CD14-positive monocyte (primary cell): ENCODE measurements around the gene THBS1. TPM values are rescaled to one million over a fixed set of nuclear protein-coding genes. Genes with fewer than 3 reads are reported as not detected.

Experiments
- DNase-seq, 3 donors: peaks; one replicate each; pipeline ENCODE4 v3.0.0-alpha.2; 2011 to 2022
- H2AFZ ChIP-seq: 2 replicates; pipeline ENCODE4 v1.6.0; 2012; ENCODE audit warnings: mild to moderate bottlenecking, low read depth, low read length, inconsistent platforms; ENCODE audit not compliant: insufficient read depth, poor library complexity, severe bottlenecking
- H3K27ac ChIP-seq, 2 donors: 1 replicate in 1 of 2; 2 replicates in 1 of 2; pipeline ENCODE4 v1.5.1; 2012 to 2013; ENCODE audit warnings: low read length in 2 of 2, control low read depth in 1 of 2, inconsistent platforms in 1 of 2, low read depth in 1 of 2, mild to moderate bottlenecking in 1 of 2
- H3K27me3 ChIP-seq, 2 donors: one replicate each; pipeline versions ENCODE4 v1.6.0 to v1.6.1; 2011 to 2013; ENCODE audit warnings: low read length in 2 of 2; ENCODE audit not compliant: control insufficient read depth in 2 of 2, insufficient read depth in 2 of 2
- H3K36me3 ChIP-seq, 2 donors: replicated peaks in 1 of 2; 1 replicate in 1 of 2; 2 replicates in 1 of 2; pipeline versions ENCODE4 v1.5.1 to v1.6.1; 2012 to 2013; ENCODE audit warnings: low read length in 2 of 2, control low read depth in 1 of 2, inconsistent platforms in 1 of 2, mild to moderate bottlenecking in 1 of 2; ENCODE audit not compliant: insufficient read depth in 2 of 2, control insufficient read depth in 1 of 2
- H3K4me1 ChIP-seq, 2 donors: 1 replicate in 1 of 2; 2 replicates in 1 of 2; pipeline versions ENCODE4 v1.5.1 to v1.6.1; 2012 to 2013; ENCODE audit warnings: low read length in 2 of 2, control low read depth in 1 of 2, inconsistent platforms in 1 of 2, mild to moderate bottlenecking in 1 of 2, moderate library complexity in 1 of 2; ENCODE audit not compliant: insufficient read depth in 2 of 2, control insufficient read depth in 1 of 2
- H3K4me2 ChIP-seq: replicated peaks from 2 replicates; pipeline ENCODE3; 2012; ENCODE audit warnings: low read length, moderate library complexity, mild to moderate bottlenecking; ENCODE audit not compliant: poor library complexity, severe bottlenecking; ENCODE audit errors: extremely low read depth
- H3K4me3 ChIP-seq, 3 experiments: fragments of 200-600 bp in 1 of 3; sonication (generic) in 1 of 3; replicated peaks in 1 of 3; 1 replicate in 2 of 3; 2 replicates in 1 of 3; pipeline ENCODE4 v1.5.1; 2011 to 2013; ENCODE audit warnings: low read length in 3 of 3, mild to moderate bottlenecking in 3 of 3, control low read depth in 2 of 3, low read depth in 2 of 3, inconsistent platforms in 1 of 3, moderate library complexity in 1 of 3
- H3K79me2 ChIP-seq: 2 replicates; pipeline ENCODE4 v1.6.0; 2012; ENCODE audit warnings: mild to moderate bottlenecking, control low read depth, inconsistent platforms, low read length, moderate library complexity; ENCODE audit not compliant: insufficient read depth
- H3K9ac ChIP-seq: 2 replicates; pipeline ENCODE4 v1.6.0; 2017; ENCODE audit warnings: low read length, mild to moderate bottlenecking; ENCODE audit not compliant: insufficient read depth, poor library complexity, severe bottlenecking
- H3K9me3 ChIP-seq, 2 donors: replicated peaks in 1 of 2; 1 replicate in 1 of 2; 2 replicates in 1 of 2; pipeline versions ENCODE4 v1.5.1 to v1.6.1; 2012 to 2013; ENCODE audit warnings: low read length in 2 of 2, control low read depth in 1 of 2; ENCODE audit not compliant: control insufficient read depth in 1 of 2, insufficient read depth in 1 of 2
- H4K20me1 ChIP-seq: 2 replicates; pipeline ENCODE4 v1.6.0; 2012; ENCODE audit warnings: mild to moderate bottlenecking, low read length, control low read depth, moderate library complexity; ENCODE audit not compliant: insufficient read depth
- H3K27ac Mint-ChIP-seq, 7 donors: one replicate each; pipeline ENCODE4 v1.8.0; 2020; ENCODE audit warnings: mild to moderate bottlenecking in 7 of 7, mixed read lengths in 7 of 7, moderate library complexity in 6 of 7, inconsistent platforms in 2 of 7
- H3K27me3 Mint-ChIP-seq, 3 donors: one replicate each; pipeline ENCODE4 v1.8.0; 2021 to 2022; ENCODE audit warnings: low read depth in 3 of 3, mild to moderate bottlenecking in 3 of 3, mixed read lengths in 3 of 3, moderate library complexity in 3 of 3, inconsistent platforms in 1 of 3
- H3K36me3 Mint-ChIP-seq, 2 donors: one replicate each; pipeline ENCODE4 v1.8.0; 2020; ENCODE audit warnings: mixed read lengths in 2 of 2, inconsistent platforms in 1 of 2, mild to moderate bottlenecking in 1 of 2
- H3K4me1 Mint-ChIP-seq: one replicate; pipeline ENCODE4 v1.8.0; 2020; ENCODE audit warnings: mild to moderate bottlenecking, mixed read lengths
- H3K4me3 Mint-ChIP-seq, 2 donors: one replicate each; pipeline ENCODE4 v1.8.0; 2020; ENCODE audit warnings: mild to moderate bottlenecking in 2 of 2, mixed read lengths in 2 of 2, moderate library complexity in 1 of 2
- H3K9me3 Mint-ChIP-seq, 7 donors: one replicate each; pipeline ENCODE4 v1.8.0; 2020 to 2022; ENCODE audit warnings: mixed read lengths in 7 of 7, mild to moderate bottlenecking in 6 of 7, moderate library complexity in 6 of 7, inconsistent platforms in 2 of 7
- CTCF ChIP-seq: fragments of 200-600 bp; IDR thresholded peaks from one replicate; pipeline ENCODE4 v1.8.0; 2022; ENCODE audit warnings: antibody characterized with exemption, mild to moderate bottlenecking
- WGBS: methylation state at CpG from one replicate; pipeline ENCODE4 v1.1.5; 2013; ENCODE audit warnings: missing lambda C conversion rate; ENCODE audit not compliant: insufficient coverage; 5-methylcytosine and 5-hydroxymethylcytosine counted together
- intact Hi-C, 2 donors: fragments of 100-400 bp; cut with micrococcal nuclease; formaldehyde crosslinking; loops; one replicate each; pipeline versions ENCODE4 v1.15.0 to v1.15.1; 2023
- polyA plus RNA-seq, 3 donors: library from polyadenylated mRNA; depleted of rRNA in 1 of 3; unstranded in 2 of 3; stranded (reverse) in 1 of 3; fragments of 300-500 nt in 2 of 3; fragments of >200 nt in 1 of 3; fragmentation: Illumina TruSeq in 2 of 3; gene quantifications; 1 replicate in 2 of 3; 2 replicates in 1 of 3; pipeline ENCODE4 v1.2.3, GENCODE V29; 2012 to 2021

THBS1 gene
- polyA plus RNA-seq, 3 donors, result 0.52 to 151 (median 55.4) TPM

GRCh38 chr15:39597336-39597735 is 16.5 kb downstream of the THBS1 start:
- Mint-ChIP-seq H3K4me1 (no peaks in the 10 kb centered on the region), H3K27me3 (peaks cover 1 to 2% (median 1%) of the 10 kb centered on the region in 3 donors), H3K36me3 (peaks cover 41 to 48% of the 10 kb centered on the region in 2 donors), H3K27ac (no peak overlapping the region), H3K9me3 (no peaks in the 10 kb centered on the region), H3K4me3 (no peak overlapping the region)
- Histone ChIP-seq H3K4me1 (no peaks in the 10 kb centered on the region), H4K20me1 (peaks cover 4% of the 10 kb centered on the region), H3K4me2 (no peak overlapping the region), H3K9ac (no peak overlapping the region), H3K4me3 (no peak overlapping the region), H3K36me3 (peaks cover 18 to 40% of the 10 kb centered on the region in 2 donors), H2AFZ (no peak overlapping the region), H3K27me3 (no peaks in the 10 kb centered on the region), H3K9me3 (no peaks in the 10 kb centered on the region), H3K79me2 (no peaks in the 10 kb centered on the region), H3K27ac (no peak overlapping the region)
- no peak for TF ChIP-seq CTCF
- no peak for DNase-seq
- intact Hi-C loops, result no loop called here
- WGBS, result no CpG with 5 or more reads among the region's 2 CpGs

- Histone ChIP-seq H2AFZ (no peak overlapping the region), H3K9me3 (no peaks in the 10 kb centered on the region), H3K4me1 (no peaks in the 10 kb centered on the region), H3K4me2 (no peak overlapping the region), H3K27me3 (no peaks in the 10 kb centered on the region), H3K27ac (no peak overlapping the region), H4K20me1 (peaks cover 4% of the 10 kb centered on the region), H3K9ac (no peak overlapping the region), H3K4me3 (no peak overlapping the region), H3K36me3 (peaks cover 17 to 36% of the 10 kb centered on the region in 2 donors), H3K79me2 (no peaks in the 10 kb centered on the region)
- Mint-ChIP-seq H3K9me3 (no peaks in the 10 kb centered on the region), H3K27ac (no peak overlapping the region), H3K27me3 (peaks cover 1 to 2% (median 1%) of the 10 kb centered on the region in 3 donors), H3K4me1 (no peaks in the 10 kb centered on the region), H3K4me3 (no peak overlapping the region), H3K36me3 (peaks cover 37 to 44% of the 10 kb centered on the region in 2 donors)
- 100% methylated on average over 4 of the region's 6 CpGs for WGBS
- DNase-seq, result no peak
- intact Hi-C loops, result no loop called here
- no peak for TF ChIP-seq CTCF
These were observed 16.9 kb downstream of the THBS1 start for GRCh38 chr15:39597751-39598185.
